Keratinocyte (primary cell): ENCODE results near the gene CACNA1E. TPM values are rescaled to one million over a fixed set of nuclear protein-coding genes. Genes with fewer than 3 reads are reported as not detected.
A peak's percentile ranks its signal among the peaks of the same experiment; 100 is the strongest.

ENCODE experiments used
- DNase-seq: peaks from one replicate; pipeline ENCODE4 v3.0.0-alpha.2; 2011; ENCODE audit warnings: low read depth, missing footprints, low spot score
- FAIRE-seq: peaks from 2 replicates; lab custom pipeline; 2011; peaks lifted over from hg19 to GRCh38; lab: Jason Lieb, UNC
- H2AFZ ChIP-seq: 2 replicates; pipeline ENCODE4 v1.6.0; 2012; ENCODE audit warnings: low read length, control low read depth, inconsistent platforms; ENCODE audit not compliant: control insufficient read depth
- H3K27ac ChIP-seq: 2 replicates; pipeline ENCODE4 v1.5.1; 2011; ENCODE audit warnings: low read length; ENCODE audit not compliant: control insufficient read depth, insufficient read depth
- H3K27me3 ChIP-seq: 3 replicates; pipeline ENCODE4 v1.6.0; 2011; ENCODE audit warnings: low read length; ENCODE audit not compliant: control insufficient read depth, insufficient read depth; ENCODE audit errors: extremely low read depth
- H3K36me3 ChIP-seq, 2 experiments: 2 replicates in 1 of 2; 3 replicates in 1 of 2; pipeline ENCODE4 v1.5.1; 2011; ENCODE audit warnings: low read length in 2 of 2, mild to moderate bottlenecking in 1 of 2; ENCODE audit not compliant: control insufficient read depth in 2 of 2, insufficient read depth in 2 of 2; ENCODE audit errors: extremely low read depth in 1 of 2
- H3K4me1 ChIP-seq: 3 replicates; pipeline ENCODE4 v1.5.1; 2011; ENCODE audit warnings: low read length; ENCODE audit not compliant: control insufficient read depth, insufficient read depth; ENCODE audit errors: extremely low read depth
- H3K4me2 ChIP-seq: 3 replicates; pipeline ENCODE4 v1.6.0; 2011; ENCODE audit warnings: low read depth, low read length; ENCODE audit not compliant: control insufficient read depth, insufficient read depth; ENCODE audit errors: extremely low read depth
- H3K4me3 ChIP-seq, 3 experiments: fragments of 200-600 bp in 1 of 3; sonication (generic) in 1 of 3; 2 replicates in 2 of 3; 3 replicates in 1 of 3; pipeline ENCODE4 v1.5.1; 2011 to 2016; ENCODE audit warnings: low read length in 3 of 3, mild to moderate bottlenecking in 3 of 3, control low read depth in 2 of 3, inconsistent platforms in 1 of 3, low read depth in 1 of 3, mixed read lengths in 1 of 3, mixed run types in 1 of 3, moderate library complexity in 1 of 3; ENCODE audit not compliant: control insufficient read depth in 2 of 3, insufficient read depth in 2 of 3; ENCODE audit errors: extremely low read depth in 1 of 3
- H3K79me2 ChIP-seq: 2 replicates; pipeline ENCODE4 v1.6.0; 2012; ENCODE audit warnings: low read length; ENCODE audit not compliant: control insufficient read depth, insufficient read depth
- H3K9ac ChIP-seq: 3 replicates; pipeline ENCODE4 v1.6.0; 2011; ENCODE audit warnings: low read length; ENCODE audit not compliant: control insufficient read depth, insufficient read depth; ENCODE audit errors: extremely low read depth
- H3K9me1 ChIP-seq: 3 replicates; pipeline ENCODE4 v1.6.0; 2011; ENCODE audit warnings: low read length; ENCODE audit not compliant: control insufficient read depth, insufficient read depth; ENCODE audit errors: extremely low read depth
- H3K9me3 ChIP-seq: 2 replicates; pipeline ENCODE4 v1.5.1; 2012; ENCODE audit warnings: low read depth, low read length; ENCODE audit not compliant: control insufficient read depth
- H4K20me1 ChIP-seq: 3 replicates; pipeline ENCODE4 v1.6.0; 2011; ENCODE audit warnings: low read length; ENCODE audit not compliant: control insufficient read depth, insufficient read depth; ENCODE audit errors: extremely low read depth
- CTCF ChIP-seq, 3 experiments: IDR thresholded peaks in 1 of 3; conservative IDR thresholded peaks in 1 of 3; optimal IDR thresholded peaks in 1 of 3; 2 replicates in 2 of 3; 3 replicates in 1 of 3; pipeline versions ENCODE3 to v1.5.1; 2011; ENCODE audit warnings: low read length in 3 of 3, mild to moderate bottlenecking in 3 of 3, moderate library complexity in 2 of 3, control low read depth in 1 of 3, inconsistent platforms in 1 of 3; ENCODE audit not compliant: insufficient read depth in 2 of 3; ENCODE audit errors: extremely low read depth in 1 of 3
- EZH2 ChIP-seq: IDR thresholded peaks from one replicate; pipeline ENCODE4 v1.6.1; 2012; ENCODE audit warnings: inconsistent platforms, mild to moderate bottlenecking, low read length, moderate library complexity
- dilution Hi-C: fragments of 300-500 bp; cut with MboI; formaldehyde crosslinking; loops from one replicate; pipeline ENCODE4 v1.7.0; 2020; ENCODE audit warnings: low sequenced_read_pairs; ENCODE audit not compliant: extremely low pct_ligation_motif_present
- polyA plus RNA-seq, 5 experiments: library from polyadenylated mRNA; depleted of rRNA in 3 of 5; stranded (reverse) in 3 of 5; stranded (forward) in 1 of 5; unstranded in 1 of 5; fragments of >200 nt; gene quantifications; 1 replicate in 1 of 5; 2 replicates in 3 of 5; 3 replicates in 1 of 5; pipeline versions ENCODE4 v1.2.1 to v1.2.3, GENCODE V29; 2011 to 2012; ENCODE audit warnings: missing spikeins in 2 of 5, low read depth in 1 of 5, low replicate concordance in 1 of 5

CACNA1E gene
- polyA plus RNA-seq, 1 donor (not counting 4 experiments of a cell fraction or from before 2014, with no cell fraction given) = not detected

GRCh38 chr1:181479137-181479745 lies 4.1 kb upstream of the CACNA1E start:
- no peak overlapping the region for H3K27ac ChIP-seq
- H3K4me1 ChIP-seq = no peaks in the 10 kb centered on the region
- H3K4me3 ChIP-seq = no peak overlapping the region
- no peaks in the 10 kb centered on the region for H3K9me3 ChIP-seq
- H3K36me3 ChIP-seq = no peaks in the 10 kb centered on the region
- TF ChIP-seq CTCF (optimal IDR thresholded peaks at IDR 0.05 in 1 of 3, IDR thresholded peaks at IDR 0.05 in 1 of 3, conservative IDR thresholded peaks at IDR 0.05 in 1 of 3; ENCODE audit: extremely low read depth in 1 of 3, insufficient read depth in 2 of 3, low read length in 3 of 3) = peak; percentile 73 to 96 (median 95)
- no peak for TF ChIP-seq EZH2
- H2AFZ ChIP-seq = no peak overlapping the region
- H3K9ac ChIP-seq = no peak overlapping the region
- H4K20me1 ChIP-seq = no peaks in the 10 kb centered on the region
- peak; percentile 69 for FAIRE-seq
- DNase-seq = no peak
- H3K27me3 ChIP-seq = peaks cover 29% of the 10 kb centered on the region
- dilution Hi-C loops = loop anchor here (25.0 kb wide), 1 partner anchor 183 kb away; no protein-coding TSS in a partner anchor
- H3K79me2 ChIP-seq = no peaks in the 10 kb centered on the region
- H3K9me1 ChIP-seq = no peaks in the 10 kb centered on the region
- no peak overlapping the region for H3K4me2 ChIP-seq

GRCh38 chr1:181482001-181482430 lies 1.3 kb upstream of the CACNA1E start:
- no peaks in the 10 kb centered on the region for H3K79me2 ChIP-seq
- no peak for FAIRE-seq

More at GRCh38 chr1:181482001-181482430, 1.3 kb upstream of the CACNA1E start:
- Histone ChIP-seq H2AFZ (no peak overlapping the region), H3K27me3 (peaks cover 52% of the 10 kb centered on the region), H3K4me2 (no peak overlapping the region), H3K9me1 (no peaks in the 10 kb centered on the region), H3K36me3 (no peaks in the 10 kb centered on the region), H3K9me3 (no peaks in the 10 kb centered on the region), H3K9ac (no peak overlapping the region), H3K4me1 (no peaks in the 10 kb centered on the region), H4K20me1 (no peaks in the 10 kb centered on the region), H3K4me3 (no peak overlapping the region), H3K27ac (no peak overlapping the region)
- dilution Hi-C loops = loop anchor here (25.0 kb wide), 1 partner anchor 180 kb away; no protein-coding TSS in a partner anchor
- no peak for DNase-seq
- no peak for TF ChIP-seq EZH2
- TF ChIP-seq CTCF (optimal IDR thresholded peaks at IDR 0.05 in 1 of 3, IDR thresholded peaks at IDR 0.05 in 1 of 3, conservative IDR thresholded peaks at IDR 0.05 in 1 of 3; ENCODE audit: extremely low read depth in 1 of 3, insufficient read depth in 2 of 3, low read length in 3 of 3) = no peak
